NCI-H187 treated with DMSO at 0.1 percent for 48 hours (cell line): ENCODE measurements around the gene IGFN1.
"Not testable (repeated sequence)": the region's sequence is repeated elsewhere in the genome, so short reads cannot be mapped to it uniquely, and the experiment has no call there.

Source experiments
- DNase-seq: peaks from one replicate; lab custom pipeline; 2025; lab: John Stamatoyannopoulos, UW

The IGFN1 gene

DNA sequence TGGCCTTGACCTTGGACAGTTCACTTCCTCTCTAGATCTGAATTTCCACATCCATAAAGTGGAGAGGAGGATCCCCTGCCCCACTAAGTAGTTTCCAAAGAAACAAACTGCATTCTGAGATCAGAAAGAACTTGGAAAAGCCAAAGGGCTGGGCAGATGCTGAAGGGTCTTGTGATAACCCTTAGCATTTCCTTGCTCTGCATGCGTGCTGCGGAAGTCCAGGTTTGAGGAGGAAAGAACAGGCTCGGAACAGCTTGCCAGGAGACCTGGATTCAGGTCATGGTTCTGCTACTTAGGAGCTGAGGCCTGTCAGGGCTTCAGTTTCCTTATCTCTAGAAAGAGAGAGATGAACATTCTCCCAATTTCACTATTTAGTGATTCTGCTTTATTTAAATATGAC lies 27.2 kb downstream of the IGFN1 start:
- no peak for DNase-seq

DNA sequence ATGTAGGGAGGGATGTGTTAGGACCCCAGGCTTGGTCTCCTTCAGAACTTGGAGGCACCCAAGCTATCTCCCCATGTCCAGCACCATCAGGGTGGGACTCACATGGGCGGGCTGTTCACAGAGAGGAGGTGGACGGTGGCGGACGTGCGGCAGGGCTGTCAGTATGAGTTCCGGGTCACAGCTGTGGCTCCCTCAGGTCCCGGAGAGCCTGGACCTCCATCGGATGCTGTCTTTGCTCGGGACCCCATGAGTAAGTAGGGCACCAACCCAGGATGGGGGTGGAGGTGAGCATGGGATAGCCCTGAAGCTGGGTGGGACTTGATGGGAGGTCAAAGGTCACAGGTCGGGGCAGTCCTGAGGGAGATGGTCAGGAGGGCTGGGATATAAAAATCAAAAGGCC lies 27.8 kb downstream of the IGFN1 start:
- DNase-seq = no peak

DNA sequence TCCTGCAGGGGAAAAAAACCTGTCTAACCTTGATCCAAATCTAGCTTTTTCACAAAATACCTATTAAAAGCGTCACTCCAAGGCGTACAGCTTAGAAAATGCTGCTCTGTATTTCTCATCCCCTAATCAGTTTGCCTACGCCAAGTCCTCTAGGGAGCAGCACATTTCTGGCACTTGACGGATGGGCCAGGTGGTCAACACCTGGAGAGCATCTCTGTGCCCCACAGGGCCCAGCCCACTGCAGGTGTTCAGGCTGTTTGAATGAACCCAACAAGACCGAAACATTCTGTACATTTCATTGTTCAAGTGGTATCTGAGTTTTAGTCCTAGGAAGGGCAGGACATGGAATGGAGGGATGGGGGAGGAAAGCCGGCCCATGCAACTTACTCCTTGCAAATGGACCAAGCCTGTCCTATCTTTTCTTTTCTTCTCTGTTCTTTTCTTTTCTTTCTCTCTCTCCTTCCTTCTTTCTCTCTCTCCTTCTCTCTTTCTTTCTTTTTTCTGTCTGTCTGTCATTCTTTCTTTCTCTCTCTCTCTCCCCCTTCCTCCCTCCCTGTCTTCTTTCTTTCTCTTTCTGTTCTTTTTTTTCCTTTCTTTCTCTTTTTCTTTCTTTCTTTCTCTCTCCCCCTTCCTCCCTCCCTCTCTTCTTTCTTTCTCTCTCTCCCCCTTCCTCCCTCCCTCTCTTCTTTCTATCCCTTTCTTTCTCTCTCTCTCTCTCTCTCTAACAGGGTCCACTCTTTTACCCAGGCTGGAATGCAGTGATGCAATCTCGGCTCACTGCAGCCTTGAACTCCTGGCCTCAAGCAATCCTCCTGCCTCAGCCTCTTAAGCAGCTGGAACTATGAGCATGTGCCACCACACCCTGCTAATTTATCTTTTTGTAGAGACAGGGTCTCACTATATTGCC lies 29.1 kb downstream of the IGFN1 start:
- DNase-seq = no peak

DNA sequence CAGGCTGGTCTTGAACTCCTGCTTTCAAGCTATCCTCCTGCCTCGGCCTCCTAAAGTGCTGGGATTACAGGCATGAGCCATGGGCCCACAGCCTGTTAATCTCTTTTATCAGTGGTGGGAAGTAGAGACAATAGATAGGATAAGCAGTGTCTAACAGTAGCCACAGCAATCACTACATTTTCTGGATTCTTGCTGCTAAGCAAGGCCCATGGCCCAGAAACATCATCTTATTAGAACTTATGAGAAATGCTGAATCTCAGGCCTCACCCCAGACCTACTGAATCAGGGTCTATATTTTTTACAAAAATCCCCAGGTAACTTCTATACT lies 29.7 kb downstream of the IGFN1 start:
- no peak for DNase-seq

DNA sequence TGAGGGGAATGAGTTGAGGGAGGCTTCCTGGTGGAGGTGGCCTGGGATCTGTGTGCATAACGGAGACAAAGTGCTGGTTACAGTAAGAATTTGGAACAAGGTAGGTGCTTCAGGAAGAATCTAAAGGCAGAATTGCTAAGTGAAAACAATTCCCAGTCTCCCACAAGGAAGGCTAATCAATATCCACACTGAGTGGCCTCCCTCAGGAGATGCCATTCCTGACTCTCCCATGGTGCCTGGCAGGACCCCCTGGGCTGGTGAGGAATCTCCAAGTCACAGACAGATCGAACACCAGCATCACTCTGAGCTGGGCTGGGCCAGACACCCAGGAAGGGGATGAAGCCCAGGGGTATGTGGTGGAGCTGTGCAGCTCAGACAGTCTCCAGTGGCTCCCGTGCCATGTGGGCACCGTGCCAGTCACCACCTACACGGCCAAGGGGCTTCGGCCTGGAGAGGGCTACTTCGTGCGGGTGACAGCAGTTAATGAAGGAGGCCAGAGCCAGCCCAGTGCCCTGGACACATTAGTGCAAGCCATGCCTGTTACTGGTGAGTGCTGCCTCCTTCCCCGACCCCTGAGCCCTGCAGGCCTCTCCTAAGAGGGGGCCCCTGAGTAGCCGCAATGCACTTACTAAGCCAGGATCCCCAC lies 30.7 kb downstream of the IGFN1 start:
- DNase-seq = no peak

DNA sequence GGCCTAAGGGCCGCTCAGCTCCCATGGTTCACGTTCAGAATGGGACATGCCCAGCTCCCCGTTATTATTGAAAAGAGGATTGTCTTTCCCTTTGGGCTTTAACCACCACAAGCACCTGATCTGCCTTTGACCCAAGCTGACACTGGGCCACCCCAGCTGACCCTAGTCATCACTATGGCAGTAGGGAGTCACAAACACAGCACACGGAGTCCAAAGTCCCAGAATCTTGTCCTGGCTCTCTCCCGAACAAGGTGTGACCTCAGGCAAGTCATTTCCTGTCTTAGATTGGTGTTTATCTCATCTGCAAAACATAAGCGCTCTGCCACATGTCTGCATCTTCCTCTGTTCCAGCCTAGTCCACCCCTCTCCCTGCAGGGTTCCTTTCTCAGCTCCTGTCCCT lies 31.5 kb downstream of the IGFN1 start:
- no peak for DNase-seq

DNA sequence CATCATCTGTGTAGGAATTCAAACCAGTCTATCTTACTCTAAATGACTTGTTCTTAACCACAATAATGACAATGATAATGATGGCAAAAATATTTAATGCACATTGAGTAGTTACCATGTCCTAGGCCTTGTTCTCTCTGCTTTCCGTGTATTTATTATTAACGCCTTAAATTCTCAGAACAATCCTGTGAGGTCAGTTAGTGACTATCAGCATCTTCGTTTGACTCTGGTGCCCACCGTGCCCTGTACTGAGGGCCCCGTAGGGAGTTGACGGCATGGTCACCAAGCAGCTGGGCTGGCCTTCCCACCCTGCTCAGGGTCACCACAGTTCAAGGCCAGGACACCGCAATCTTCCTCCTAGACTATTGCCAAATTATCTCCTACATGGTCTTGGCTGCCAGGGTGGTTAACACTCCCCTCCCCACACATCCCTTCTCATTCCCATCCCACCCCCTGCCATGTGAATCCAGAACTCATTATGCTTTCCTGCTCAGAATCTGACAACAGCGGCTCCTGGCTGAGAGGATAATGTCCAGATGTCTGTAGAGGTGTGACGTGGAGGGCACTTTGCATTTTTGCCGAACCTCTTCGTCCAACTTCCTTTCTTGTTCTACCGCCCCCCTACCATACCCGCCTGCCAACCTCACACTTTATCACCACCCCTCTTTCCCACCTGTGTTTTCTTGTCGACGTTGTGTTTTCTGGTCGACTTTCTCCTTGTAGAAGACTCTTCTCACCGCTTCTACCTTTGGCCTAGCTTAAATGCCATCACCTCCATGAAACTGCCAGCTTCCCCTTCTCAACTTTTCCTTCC lies 33.4 kb downstream of the IGFN1 start:
- DNase-seq = no peak

DNA sequence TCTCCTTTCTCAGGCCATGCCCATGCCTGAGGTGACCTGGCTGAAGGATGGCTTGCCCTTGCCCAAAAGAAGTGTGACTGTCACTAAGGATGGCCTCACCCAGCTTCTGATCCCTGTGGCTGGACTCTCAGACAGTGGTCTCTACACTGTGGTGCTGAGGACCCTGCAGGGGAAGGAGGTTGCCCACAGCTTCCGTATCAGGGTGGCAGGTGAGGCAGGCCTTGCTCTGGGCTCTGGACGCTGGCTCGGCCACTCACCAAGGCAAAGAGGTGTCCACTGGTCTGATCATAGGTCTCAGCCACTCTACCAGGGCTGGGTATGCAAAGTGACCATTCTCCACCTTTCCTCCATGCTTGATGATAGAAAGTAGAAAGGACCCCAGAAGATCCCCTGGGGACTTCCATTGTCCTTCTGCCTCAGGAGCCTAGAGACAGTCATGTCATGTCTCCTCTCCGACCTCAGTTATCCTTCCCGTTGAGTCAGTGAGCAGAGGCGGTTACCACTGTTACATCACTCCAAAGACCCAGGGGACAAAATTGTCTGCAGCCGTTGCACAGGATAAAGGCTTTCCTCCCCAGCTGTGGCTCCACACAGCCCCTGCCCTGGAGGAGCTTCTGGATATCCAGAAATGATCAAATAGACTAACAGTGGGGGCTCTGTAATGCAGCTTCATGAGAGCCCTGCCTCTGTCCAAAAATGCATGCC lies 34.2 kb downstream of the IGFN1 start:
- no peak for DNase-seq

DNA sequence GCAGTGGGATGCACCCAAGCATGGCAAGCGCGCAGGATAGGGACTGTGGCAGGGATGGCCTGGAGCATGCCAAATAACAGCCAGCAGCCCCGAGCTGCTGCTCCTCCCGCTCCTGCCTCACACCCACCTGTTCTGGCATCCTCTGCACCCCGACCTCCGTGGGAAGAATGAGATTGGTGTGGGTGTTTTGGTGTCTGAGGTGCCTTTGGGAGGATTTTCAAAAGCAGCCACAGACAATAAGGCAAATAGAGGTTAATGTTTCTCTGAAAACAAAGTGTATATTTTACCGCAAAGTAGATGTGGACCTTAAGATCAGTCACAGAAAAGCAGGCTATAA lies 35.5 kb downstream of the IGFN1 start:
- no peak for DNase-seq

DNA sequence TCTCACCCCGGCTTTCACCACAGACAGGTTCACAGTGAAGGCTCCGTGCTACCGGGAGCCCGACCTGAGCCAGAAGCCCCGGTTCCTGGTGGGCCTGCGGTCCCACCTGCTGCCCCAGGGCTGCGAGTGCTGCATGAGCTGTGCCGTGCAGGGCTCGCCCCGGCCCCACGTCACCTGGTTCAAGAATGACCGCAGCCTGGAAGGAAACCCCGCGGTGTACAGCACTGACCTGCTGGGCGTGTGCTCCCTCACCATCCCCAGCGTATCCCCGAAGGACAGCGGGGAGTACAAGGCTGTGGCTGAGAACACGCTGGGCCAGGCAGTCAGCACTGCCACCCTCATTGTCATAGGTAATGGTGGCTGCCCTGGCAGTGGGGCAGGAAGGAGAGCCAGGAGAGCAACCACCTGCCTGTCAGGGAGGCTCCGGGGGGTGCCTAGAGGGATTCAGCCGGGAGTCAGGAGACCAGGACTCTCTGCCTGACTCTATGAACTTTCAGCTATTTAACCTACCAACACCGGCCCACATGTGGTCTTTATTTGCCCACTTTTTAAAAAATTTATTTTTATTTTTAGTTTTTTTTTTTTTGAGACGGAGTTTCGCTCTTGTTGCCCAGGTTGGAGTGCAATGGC lies 36.4 kb downstream of the IGFN1 start:
- no peak for DNase-seq

DNA sequence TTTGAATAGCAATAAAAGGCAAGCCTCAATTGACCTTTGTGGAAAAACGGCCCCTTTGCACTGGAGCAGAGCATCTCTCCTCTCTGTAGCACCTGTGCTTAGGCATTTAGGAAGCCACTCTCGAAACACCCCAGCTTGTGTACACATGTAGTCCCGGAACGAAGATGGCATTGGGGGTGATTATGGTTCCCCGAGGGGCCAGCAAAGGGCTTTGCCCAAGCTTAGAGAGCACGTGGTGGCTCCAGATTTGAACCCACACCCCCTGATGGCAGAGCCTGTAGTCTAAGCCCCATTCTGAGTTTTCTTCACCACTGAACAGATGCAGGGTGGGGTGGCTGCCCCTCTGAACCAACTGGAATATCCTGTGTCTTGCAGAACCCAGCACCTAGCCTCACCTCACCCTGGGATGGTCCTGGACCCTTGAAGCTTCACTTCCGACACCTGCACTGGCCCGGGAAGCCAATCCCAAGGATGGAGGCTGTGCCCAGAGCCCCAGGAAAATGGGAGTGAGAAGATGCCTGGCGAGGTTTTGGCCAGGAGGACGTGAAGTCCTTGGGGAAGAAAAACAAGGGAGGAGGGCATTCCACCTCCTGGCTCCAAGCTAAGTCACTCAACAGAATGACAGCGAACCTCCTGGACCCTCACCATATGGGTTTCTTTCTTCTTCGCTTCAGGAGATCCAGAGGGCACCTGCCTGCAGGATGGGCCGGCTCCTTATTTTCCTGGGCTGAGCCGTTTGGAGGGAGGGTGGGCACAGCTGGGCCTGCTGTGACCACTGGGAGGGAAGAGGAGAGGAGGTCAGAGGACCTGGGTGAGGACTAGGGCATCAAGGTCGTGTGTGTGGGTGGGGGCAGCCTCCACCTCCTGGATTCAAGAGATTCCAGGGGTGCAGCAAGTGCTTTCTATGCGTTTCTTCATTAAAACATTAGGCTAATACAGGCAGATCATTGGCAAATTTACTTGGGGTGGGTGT lies 37.7 kb downstream of the IGFN1 start:
- no peak for DNase-seq

DNA sequence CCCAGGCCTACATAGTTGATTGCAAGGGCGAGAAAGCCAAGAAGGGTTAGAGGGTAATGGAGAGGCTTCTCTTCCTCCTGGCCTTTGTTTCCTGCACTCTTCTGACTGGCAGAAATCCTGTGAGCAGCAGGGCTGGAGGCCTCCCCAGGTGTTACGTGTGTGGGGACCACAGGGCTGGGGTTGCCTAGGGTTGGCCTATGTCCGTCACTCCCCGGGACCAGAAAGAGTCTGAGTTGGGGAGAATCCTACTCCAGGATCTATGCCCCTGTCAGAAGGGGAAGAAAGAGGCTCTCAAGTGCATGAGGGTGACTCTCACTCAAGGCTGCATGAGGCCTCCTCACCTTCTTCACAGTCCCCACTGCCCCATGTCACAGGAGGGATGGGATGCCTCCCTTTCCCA lies 38.5 kb downstream of the IGFN1 start:
- DNase-seq = no peak

DNA sequence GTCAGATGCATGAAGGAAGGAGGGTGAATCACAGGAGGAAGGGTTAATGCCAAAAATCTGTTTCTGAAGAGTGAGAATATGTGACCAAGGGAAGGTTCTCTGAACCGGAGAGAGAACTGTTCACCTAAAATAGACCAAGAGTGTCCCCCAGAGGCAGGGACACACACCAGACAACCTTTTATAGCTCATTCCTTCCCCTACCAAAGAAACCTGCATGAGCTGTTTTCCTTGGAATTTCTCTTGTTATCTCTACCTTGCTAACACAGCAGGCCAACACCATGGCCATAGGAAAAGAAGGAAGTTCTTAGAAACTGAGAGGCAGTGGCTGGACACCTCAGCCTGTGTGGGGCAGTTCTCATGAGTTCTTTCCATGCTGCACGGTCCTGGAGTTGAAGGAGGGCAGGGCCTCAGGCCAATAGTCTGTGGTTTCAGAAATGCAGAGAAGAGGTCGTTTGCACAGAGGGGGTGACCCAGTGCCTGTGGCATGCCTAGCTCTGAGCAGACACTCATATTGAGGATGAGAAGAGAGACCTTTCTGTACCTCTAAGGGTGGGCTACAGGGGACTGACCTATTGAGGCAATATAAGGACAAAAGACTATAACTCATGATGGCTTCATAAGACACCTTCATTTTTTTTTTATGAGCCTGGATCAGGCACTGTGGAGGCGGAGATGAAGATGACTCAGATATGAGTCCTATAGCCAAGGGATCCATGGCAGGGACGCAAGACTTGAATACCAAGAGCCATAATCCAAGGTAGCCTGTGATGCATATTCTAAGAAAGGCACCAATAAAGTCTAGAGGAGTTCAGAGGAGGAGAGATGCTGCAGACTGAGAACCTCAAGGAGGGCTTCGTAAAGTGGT lies 39.4 kb downstream of the IGFN1 start:
- no peak for DNase-seq

DNA sequence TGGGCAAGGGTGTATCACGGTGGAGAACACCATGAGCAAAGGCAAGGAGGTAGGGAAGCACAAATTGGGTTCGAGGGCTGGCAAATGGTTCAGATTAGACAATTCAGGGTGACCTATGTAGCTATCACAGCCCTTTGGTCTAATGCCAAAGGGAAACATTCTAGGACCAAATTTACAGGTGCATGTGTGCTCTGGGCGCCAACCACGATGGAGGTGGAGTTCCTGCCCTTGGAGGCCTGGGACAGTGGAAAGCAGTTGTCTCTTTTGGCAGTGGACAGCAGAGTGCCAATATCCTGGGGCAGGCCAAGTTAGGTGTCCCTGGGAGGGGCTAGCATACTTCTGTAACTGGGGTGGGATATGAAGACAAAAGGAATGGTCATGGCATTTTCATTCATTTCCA lies 40.1 kb downstream of the IGFN1 start:
- no peak for DNase-seq

DNA sequence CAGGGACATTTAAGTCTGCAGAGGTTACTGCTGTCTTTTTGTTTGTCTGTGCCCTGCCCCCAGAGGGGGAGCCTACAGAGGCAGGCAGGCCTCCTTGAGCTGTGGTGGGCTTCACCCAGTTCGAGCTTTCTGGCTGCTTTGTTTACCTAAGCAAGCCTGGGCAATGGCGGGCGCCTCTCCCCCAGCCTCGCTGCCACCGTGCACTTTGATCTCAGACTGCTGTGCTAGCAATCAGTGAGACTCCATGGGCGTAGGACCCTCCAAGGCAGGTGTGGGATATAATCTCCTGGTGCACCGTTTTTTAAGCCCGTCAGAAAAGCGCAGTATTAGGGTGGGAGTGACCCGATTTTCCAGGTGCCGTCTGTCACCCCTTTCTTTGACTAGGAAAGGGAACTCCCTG lies 49.0 kb downstream of the IGFN1 start:
- DNase-seq = not testable (repeated sequence)

DNA sequence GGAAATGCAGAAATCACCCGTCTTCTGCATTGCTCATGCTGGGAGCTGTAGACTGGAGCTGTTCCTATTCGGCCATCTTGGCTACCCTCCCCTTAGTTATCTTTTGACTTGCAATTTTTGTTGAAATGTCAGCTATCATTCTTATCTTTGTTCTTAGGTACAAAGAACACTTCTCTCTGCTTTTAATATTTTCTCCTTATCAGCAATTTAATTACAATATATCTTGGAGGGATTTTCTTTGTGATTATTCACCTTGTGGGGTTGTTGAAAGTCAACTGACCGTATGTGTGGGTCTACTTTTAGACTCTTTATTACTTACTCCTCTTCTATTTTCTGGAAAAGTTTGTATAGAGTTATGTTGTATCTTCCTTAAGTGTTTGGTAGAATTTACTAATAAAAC lies 49.5 kb downstream of the IGFN1 start:
- DNase-seq = no peak

DNA sequence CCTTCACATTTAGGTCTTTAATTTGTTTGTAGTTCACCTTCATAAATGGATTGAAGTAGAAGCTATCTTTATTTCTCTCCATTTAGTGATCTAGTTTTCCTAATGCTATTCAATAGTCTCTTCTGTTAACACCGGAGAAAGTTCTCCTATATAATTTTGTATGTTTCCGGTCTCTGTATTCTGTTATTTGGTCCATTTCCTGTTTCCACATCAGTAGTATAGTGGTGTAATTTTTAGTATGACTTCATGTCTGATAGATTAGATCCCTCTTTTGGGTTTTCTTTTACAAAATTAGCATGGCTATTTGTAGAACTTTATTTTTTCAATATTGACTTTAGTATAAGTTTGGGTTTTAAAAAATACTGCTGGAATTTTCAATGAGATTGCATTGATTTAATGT lies 51.1 kb downstream of the IGFN1 start:
- DNase-seq = no peak

DNA sequence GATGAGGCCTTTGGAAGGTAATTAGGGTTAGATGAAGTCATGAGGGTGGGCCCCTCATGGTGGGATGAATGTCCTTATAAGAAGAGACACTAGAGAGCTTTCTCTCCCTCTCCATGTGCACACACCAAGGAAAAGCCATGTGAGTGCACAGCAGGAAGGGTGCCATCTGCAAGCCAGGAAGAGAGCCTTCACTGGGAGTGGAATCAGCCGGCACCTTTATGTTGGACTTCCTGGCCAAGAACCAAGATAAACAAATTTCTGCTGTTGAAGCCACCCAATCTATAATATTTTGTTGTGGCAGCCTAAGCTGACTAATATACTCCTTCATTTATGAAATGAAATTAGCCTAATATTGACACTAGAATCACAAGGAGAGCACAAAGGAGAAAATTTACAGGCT lies 54.5 kb downstream of the IGFN1 start:
- no peak for DNase-seq

DNA sequence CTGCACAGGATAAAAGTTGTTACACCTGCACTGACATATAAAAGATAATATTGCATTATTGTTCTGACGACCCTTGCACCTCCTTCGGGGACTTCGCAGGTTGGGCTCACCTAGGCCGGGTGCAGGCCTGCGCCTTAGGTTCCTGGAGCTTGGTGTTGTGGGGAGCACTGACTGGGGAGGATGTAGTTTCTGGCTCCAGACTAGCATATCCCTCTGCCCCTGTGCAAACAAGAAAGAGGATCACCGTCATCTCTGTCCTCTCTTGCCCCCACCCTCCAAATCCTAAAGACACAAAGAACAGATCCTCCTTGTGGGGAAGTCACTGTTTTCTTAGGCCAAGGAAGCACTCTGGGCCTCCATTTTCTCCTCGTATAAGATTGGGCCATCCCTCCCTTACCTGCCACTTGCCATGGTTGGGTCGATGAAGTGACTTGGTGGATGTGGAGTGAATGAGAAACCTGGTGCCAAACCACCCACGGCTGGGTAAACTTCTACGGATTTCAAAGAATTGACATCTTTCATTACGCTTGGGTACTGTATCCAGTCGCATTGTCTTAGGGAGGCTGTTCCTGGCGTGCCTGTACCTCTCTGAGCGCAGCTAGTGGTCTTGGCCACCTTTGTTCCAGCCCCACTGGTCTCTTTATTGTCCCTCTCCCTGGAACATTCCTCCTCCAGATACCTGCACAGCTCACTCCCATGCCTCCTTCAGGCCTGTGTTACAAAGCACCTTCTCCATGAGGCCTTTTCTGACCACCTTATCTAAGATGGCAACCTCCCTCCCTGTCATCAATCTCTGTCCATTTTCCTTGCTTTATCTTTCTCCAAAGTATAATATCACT lies 58.3 kb downstream of the IGFN1 start:
- DNase-seq = no peak
